ENCODE results near the gene PLOD2. TPM values are rescaled to one million over a fixed set of nuclear protein-coding genes. Genes with fewer than 3 reads are reported as not detected.

Gene PLOD2
- total RNA-seq, 2 donors from 2014 or later, result 66.7 to 245 TPM

DNA sequence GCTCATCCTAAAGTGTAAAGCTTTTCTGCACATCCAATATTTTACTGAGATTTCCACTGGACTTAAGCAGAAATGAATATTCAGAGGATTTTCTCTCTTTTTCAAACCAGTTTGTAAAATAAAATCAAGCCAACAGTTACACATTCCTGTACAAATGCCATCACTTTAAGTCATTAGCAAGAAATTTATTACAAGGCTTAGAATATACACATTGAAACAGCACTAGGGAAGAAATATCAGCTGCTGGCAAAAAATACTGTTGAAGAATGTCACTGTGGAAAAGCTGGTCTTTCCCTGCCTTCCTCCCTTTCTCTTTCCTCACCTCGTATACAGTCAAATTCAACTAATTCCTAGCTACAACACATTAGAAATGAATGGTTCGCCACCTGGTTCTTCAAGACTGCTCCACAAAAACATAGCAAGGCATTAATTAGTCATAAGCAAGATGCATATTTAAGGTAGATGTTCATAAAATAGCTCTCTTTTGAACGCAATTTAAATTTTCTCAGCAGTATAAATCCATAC, 21.3 kb downstream of the PLOD2 start:
- TF ChIP-seq, protein P1, sequence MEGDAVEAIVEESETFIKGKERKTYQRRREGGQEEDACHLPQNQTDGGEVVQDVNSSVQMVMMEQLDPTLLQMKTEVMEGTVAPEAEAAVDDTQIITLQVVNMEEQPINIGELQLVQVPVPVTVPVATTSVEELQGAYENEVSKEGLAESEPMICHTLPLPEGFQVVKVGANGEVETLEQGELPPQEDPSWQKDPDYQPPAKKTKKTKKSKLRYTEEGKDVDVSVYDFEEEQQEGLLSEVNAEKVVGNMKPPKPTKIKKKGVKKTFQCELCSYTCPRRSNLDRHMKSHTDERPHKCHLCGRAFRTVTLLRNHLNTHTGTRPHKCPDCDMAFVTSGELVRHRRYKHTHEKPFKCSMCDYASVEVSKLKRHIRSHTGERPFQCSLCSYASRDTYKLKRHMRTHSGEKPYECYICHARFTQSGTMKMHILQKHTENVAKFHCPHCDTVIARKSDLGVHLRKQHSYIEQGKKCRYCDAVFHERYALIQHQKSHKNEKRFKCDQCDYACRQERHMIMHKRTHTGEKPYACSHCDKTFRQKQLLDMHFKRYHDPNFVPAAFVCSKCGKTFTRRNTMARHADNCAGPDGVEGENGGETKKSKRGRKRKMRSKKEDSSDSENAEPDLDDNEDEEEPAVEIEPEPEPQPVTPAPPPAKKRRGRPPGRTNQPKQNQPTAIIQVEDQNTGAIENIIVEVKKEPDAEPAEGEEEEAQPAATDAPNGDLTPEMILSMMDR (IDR thresholded peaks at IDR 0.05), result no peak
- H3K9me3 ChIP-seq, result no peaks in the 10 kb centered on the region
- no peak overlapping the region for H3K27ac ChIP-seq
- H3K36me3 ChIP-seq, result no peaks in the 10 kb centered on the region
- DNase-seq, result no peak
- H3K4me3 ChIP-seq, result no peak overlapping the region
- intact Hi-C loops (cut with DNase I), result no loop called here
- H3K27me3 ChIP-seq, result no peaks in the 10 kb centered on the region
- H3K4me1 ChIP-seq, result no peaks in the 10 kb centered on the region
- no peak overlapping the region for H3K9ac ChIP-seq (ENCODE audit: low read depth in 2 of 2, low read length in 2 of 2)

DNA sequence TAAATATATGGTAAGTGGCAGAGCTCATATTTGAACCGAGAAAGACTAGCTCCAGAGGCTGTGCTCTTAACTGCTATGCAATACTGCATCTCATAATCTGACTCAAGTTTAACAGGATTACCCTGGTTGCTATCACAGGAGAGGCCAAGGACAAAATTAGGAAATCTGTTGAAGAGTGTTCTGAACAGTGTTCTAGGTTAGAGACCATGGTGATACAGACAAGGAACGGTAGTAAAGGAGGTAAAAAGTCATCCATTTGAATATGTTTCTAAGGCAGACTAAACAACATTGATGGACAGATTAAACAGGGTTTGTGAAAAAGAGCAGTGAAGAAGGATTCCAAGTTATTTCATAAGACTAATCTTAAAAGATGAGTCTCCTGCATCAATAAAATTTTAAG, 22.1 kb downstream of the PLOD2 start:
- TF ChIP-seq, protein P1 (IDR thresholded peaks at IDR 0.05), result no peak
- no peak overlapping the region for H3K27ac ChIP-seq
- intact Hi-C loops (cut with DNase I), result no loop called here

DNA sequence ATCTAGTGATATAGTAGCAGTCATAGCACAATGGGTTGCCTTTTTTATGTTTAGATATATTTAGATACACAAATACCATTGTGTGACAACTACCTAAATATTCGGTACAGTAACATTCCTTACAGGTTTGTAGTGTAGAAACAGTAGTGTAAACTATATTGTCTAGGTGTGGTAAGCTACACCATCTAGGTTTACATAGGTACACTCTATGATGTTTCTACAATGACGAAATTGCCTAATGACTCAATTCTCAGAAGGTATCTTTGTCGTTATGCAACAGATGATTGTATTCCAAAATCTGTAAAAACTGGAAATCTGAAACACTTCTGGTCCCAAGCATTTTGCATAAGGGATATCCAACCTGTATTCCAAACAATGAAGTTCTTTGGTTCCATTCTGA, 24.3 kb downstream of the PLOD2 start:
- no peaks in the 10 kb centered on the region for H3K4me1 ChIP-seq
- no peak for DNase-seq

More for the DNA sequence above, 22.1 kb downstream of the PLOD2 start:
- Histone ChIP-seq H3K9me3 (no peaks in the 10 kb centered on the region), H3K36me3 (no peaks in the 10 kb centered on the region), H3K27me3 (no peaks in the 10 kb centered on the region), H3K4me3 (no peak overlapping the region), H3K9ac (ENCODE audit: low read depth in 2 of 2, low read length in 2 of 2) (no peak overlapping the region), H3K4me1 (no peaks in the 10 kb centered on the region)
- no peak for DNase-seq

DNA sequence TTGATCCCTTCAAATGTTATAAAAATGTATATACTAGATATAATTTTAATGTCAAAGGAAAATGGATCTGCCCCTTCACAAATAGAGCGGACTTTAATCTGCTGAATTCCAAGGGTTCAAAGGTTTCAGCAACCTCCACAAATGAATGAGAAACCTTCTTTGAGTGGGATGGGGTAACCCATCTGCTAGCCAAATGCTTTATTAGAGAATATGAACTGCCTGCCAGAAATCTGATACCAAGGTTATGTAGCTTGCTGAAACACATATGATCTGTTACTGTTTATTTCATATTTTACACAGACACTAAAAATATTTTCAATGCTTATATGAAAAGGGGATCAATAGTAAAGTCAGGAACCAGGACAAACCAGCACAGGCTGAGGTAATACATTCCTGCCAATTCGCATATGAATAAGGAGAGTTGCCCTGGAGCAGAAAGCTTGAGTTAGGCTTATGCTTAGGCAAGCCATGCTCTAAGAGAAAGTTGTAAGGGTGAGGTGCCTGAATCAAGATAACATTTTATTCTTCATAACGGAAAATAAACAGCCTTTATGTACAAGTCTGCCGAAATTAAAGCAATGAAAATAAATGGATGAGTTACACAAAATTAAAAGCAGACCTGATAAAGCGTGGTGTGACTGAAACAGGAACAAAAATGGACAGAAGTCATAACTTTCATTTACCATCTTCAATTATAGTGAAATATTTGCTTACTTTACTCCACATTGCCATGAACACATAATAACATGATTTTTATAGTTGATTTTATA, 26.5 kb downstream of the PLOD2 start:
- H3K4me3 ChIP-seq, result no peak overlapping the region
- TF ChIP-seq, protein P1 (IDR thresholded peaks at IDR 0.05), result no peak
- no peaks in the 10 kb centered on the region for H3K4me1 ChIP-seq
- no peak overlapping the region for H3K27ac ChIP-seq
- intact Hi-C loops (cut with DNase I), result no loop called here
- no peaks in the 10 kb centered on the region for H3K27me3 ChIP-seq
- no peak overlapping the region for H3K9ac ChIP-seq (ENCODE audit: low read depth in 2 of 2, low read length in 2 of 2)
- H3K36me3 ChIP-seq, result no peaks in the 10 kb centered on the region
- no peaks in the 10 kb centered on the region for H3K9me3 ChIP-seq
- DNase-seq, result no peak

More for the DNA sequence above, 24.3 kb downstream of the PLOD2 start:
- no peaks in the 10 kb centered on the region for H3K9me3 ChIP-seq
- TF ChIP-seq, protein P1 (IDR thresholded peaks at IDR 0.05), result no peak
- H3K27ac ChIP-seq, result no peak overlapping the region
- H3K4me3 ChIP-seq, result no peak overlapping the region
- no peaks in the 10 kb centered on the region for H3K36me3 ChIP-seq
- H3K9ac ChIP-seq (ENCODE audit: low read depth in 2 of 2, low read length in 2 of 2), result no peak overlapping the region
- intact Hi-C loops (cut with DNase I), result no loop called here
- no peaks in the 10 kb centered on the region for H3K27me3 ChIP-seq

DNA sequence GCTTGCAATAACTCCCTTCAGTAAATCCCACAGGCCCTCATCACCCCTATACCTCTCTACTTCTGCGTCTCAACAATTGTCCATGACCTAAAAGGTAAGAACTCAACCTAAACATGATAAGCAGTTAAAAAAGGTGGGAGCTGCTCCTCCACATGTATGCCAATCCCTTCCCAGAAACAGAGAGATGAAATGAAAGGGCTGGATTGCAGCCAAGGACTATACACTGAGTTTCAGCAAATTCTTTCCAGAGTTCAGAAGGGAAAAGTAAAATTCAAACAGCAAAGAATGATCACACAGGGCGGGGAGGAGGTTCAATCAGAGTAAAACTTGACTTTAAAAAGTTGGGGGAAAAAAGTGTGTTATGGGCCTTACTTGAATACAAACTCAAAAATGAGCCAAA, 27.5 kb downstream of the PLOD2 start:
- Histone ChIP-seq H3K27ac (no peak overlapping the region), H3K27me3 (no peaks in the 10 kb centered on the region), H3K4me1 (no peaks in the 10 kb centered on the region), H3K4me3 (no peak overlapping the region), H3K36me3 (no peaks in the 10 kb centered on the region), H3K9ac (ENCODE audit: low read depth in 2 of 2, low read length in 2 of 2) (no peak overlapping the region), H3K9me3 (no peaks in the 10 kb centered on the region)
- DNase-seq, result no peak
- TF ChIP-seq, protein P1 (IDR thresholded peaks at IDR 0.05), result no peak
- intact Hi-C loops (cut with DNase I), result no loop called here

All from colonic mucosa (tissue), 4 donors.